ENCODE measurements around the gene KLF5. TPM values are rescaled to one million over a fixed set of nuclear protein-coding genes. Genes with fewer than 3 reads are reported as not detected.
"Not testable (repeated sequence)": the region's sequence is repeated elsewhere in the genome, so short reads cannot be mapped to it uniquely, and the experiment has no call there.

KLF5 gene
- total RNA-seq, 1 donor from 2014 or later, result 1.1 TPM

DNA sequence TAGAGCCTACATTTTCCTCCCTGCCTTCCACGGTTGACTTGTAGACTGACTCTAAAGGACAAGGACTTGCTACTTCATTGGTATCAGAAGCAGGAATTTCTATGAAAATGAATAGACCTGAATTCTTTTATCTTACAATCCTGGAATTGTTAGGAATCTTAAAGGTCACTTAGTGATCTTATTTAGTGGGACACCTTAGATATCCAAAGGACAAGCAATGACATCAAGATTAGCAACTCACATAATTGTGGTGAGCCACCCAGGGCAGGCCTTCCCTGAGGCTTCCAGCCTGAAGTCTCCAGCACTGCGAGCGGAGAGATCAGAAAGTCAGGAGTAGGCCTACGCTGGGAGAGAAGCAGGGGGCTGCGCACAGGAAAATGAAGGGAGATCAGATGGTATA lies 37.8 kb downstream of the KLF5 start:
- DNase-seq, result no peak
- Histone ChIP-seq H3K9me3 (replicated peaks) (no peaks in the 10 kb centered on the region), H3K4me3 (no peak overlapping the region), H3K27me3 (ENCODE audit: low read depth) (no peaks in the 10 kb centered on the region), H3K36me3 (no peaks in the 10 kb centered on the region), H3K4me1 (no peaks in the 10 kb centered on the region), H3K27ac (replicated peaks) (no peak overlapping the region)
- intact Hi-C loops (cut with micrococcal nuclease), result no loop called here
- no peak for TF ChIP-seq CTCF (IDR thresholded peaks at IDR 0.05; ENCODE audit: borderline replicate concordance)

DNA sequence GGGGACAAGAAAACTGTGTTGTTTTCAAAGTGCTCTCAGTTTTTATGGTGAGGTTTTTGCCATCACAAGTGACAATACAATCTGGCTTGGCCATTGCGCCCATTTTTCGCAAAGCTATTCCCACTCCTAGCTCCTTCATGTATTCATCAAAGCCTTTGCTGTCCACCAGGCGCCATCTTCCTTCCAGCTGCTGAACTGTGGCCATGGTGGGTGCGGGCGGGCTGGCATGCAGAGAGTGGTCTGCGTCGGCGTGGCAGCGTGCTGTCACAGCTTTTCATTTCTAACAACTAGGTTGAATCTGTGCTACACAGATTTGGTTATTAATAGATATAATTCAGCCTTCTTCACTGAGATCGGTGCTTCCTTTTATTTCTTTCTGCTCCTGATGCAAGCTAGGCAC lies 42.0 kb downstream of the KLF5 start:
- H3K4me1 ChIP-seq; H3K4me3 ChIP-seq; H3K27me3 ChIP-seq (ENCODE audit: low read depth); H3K36me3 ChIP-seq; DNase-seq; H3K27ac ChIP-seq (replicated peaks); intact Hi-C loops (cut with micrococcal nuclease); H3K9me3 ChIP-seq (replicated peaks): not testable (repeated sequence)

DNA sequence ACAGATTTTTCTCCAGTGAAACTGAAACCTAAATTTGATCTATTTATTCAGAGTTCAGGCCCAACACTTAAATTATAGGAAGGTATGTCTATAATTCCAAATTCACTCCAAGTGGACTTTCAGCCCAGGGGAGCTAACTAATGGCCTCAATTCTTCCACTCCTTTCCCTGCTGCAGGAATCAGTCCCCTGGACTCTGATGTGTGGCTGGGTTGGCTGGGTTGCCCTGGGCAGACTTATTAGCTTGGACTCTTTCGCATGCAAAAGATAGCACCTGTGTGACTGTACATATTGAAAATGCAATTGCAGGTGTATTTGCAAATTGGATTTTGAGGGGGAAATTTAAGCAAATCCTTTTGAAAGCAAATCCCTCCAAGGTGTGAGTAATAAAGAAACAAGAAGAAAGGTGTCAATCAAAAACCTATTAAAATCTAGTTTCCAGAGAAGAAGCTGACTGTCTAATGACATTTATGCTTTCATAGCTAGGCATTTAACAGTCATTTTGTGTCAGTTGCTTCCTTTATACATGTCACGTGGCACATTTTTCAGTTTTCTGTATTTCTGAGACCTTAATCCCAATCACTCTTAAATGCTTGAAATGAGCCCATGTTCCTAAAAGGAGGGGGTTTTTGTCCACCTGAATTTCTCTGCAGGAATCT lies 42.7 kb downstream of the KLF5 start:
- no peak overlapping the region for H3K4me3 ChIP-seq
- no peaks in the 10 kb centered on the region for H3K9me3 ChIP-seq (replicated peaks)
- no peak for TF ChIP-seq CTCF (IDR thresholded peaks at IDR 0.05; ENCODE audit: borderline replicate concordance)
- no peaks in the 10 kb centered on the region for H3K4me1 ChIP-seq
- H3K27ac ChIP-seq (replicated peaks), result no peak overlapping the region
- intact Hi-C loops (cut with micrococcal nuclease), result no loop called here
- peaks cover 5% of the 10 kb centered on the region for H3K27me3 ChIP-seq (ENCODE audit: low read depth)
- no peak for DNase-seq
- H3K36me3 ChIP-seq, result no peaks in the 10 kb centered on the region

DNA sequence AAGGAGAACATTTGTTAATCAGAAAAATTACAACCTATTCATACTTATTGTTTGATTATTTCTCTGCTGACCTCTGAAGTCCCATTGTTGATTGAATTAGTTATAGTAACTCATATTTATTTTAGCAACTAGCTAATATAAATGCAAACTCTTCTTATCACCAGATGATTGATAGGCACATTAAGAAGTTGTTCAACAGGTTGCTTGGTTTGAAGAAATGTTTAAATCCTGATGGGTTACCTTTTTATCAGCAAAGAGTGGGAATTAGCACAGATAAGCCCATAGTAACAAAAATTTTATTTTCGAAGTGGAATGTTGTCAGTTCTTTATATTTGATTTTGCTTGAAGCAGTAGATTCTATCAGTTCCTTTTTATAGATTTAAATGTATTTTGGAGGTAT lies 44.4 kb downstream of the KLF5 start:
- DNase-seq, result no peak
- H3K4me3 ChIP-seq, result no peak overlapping the region
- H3K27ac ChIP-seq (replicated peaks), result no peak overlapping the region
- peaks cover 5% of the 10 kb centered on the region for H3K27me3 ChIP-seq (ENCODE audit: low read depth)
- intact Hi-C loops (cut with micrococcal nuclease), result no loop called here
- no peaks in the 10 kb centered on the region for H3K4me1 ChIP-seq
- H3K9me3 ChIP-seq (replicated peaks), result no peaks in the 10 kb centered on the region
- TF ChIP-seq CTCF (IDR thresholded peaks at IDR 0.05; ENCODE audit: borderline replicate concordance), result no peak
- no peaks in the 10 kb centered on the region for H3K36me3 ChIP-seq

DNA sequence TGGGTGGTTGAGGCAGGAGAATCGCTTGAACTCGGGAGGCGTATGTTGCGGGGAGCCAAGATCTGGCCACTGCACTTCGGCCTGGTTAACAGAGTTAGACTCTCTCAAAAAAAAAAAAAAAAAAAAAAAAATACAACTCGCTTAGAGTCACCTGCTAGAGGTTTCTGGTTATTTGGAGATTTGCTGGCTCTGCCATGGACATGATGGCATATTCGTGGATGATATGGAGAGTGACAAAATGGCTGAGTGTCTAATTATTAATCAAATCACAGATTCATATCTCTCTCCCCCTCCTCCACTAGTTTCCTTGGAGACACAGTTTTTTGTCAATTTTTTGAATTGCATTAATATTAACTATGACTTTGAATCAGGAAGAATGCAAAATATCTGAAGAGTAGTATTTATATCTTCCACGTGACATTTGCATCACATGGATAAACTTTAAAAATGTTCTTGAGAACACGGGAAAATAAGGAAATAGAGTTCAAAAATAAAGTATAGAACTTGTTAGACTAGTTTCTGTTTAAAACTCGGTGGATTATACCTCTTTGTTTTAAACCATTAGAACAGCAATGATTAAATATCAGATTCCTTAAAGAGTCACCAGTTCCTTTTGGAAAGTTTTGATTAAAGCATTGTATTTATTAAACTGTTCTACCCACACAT lies 47.8 kb downstream of the KLF5 start:
- Histone ChIP-seq H3K9me3 (replicated peaks) (no peaks in the 10 kb centered on the region), H3K4me1 (no peaks in the 10 kb centered on the region), H3K27ac (replicated peaks) (no peak overlapping the region), H3K27me3 (ENCODE audit: low read depth) (peaks cover 5% of the 10 kb centered on the region), H3K4me3 (no peak overlapping the region), H3K36me3 (no peaks in the 10 kb centered on the region)
- no peak for TF ChIP-seq CTCF (IDR thresholded peaks at IDR 0.05; ENCODE audit: borderline replicate concordance)
- intact Hi-C loops (cut with micrococcal nuclease), result no loop called here
- no peak for DNase-seq

DNA sequence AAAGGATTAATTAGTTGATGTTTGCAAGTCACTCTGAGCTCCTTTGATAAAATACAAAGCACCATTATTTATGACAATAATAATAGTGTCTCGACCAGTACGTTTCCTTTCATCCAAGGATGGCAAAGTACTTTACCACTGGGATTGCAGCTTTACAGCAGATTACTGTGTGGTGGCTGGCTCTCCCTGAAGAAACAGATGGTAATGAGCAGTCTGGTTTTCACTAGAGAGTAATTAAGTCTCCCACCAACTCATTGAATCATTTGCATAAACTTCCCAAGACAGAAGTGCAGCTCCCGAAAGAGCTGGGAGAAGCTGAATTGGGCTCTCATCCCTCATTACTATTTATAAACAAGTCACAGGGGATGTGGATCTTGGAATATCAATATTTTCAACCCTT lies 48.7 kb downstream of the KLF5 start:
- Histone ChIP-seq H3K4me1 (no peaks in the 10 kb centered on the region), H3K9me3 (replicated peaks) (no peaks in the 10 kb centered on the region), H3K27ac (replicated peaks) (no peak overlapping the region), H3K4me3 (no peak overlapping the region), H3K27me3 (ENCODE audit: low read depth) (peaks cover 5% of the 10 kb centered on the region), H3K36me3 (no peaks in the 10 kb centered on the region)
- no peak for TF ChIP-seq CTCF (IDR thresholded peaks at IDR 0.05; ENCODE audit: borderline replicate concordance)
- intact Hi-C loops (cut with micrococcal nuclease), result no loop called here
- DNase-seq, result no peak
